HepG2 (cell line): ENCODE results near the gene STK10. TPM values are rescaled to one million over a fixed set of nuclear protein-coding genes. Genes with fewer than 3 reads are reported as not detected.

Experiments
- ARID2 ChIP-seq: sonication (generic); formaldehyde crosslinking; IDR thresholded peaks from 2 replicates; pipeline ENCODE4 v1.8.1; 2022; ENCODE audit warnings: mild to moderate bottlenecking, missing genetic modification reagents, borderline replicate concordance
- ATF6 ChIP-seq: sonication (generic); formaldehyde crosslinking; conservative IDR thresholded peaks from 2 replicates; pipeline ENCODE4 v1.4.0; 2020; ENCODE audit warnings: missing genetic modification reagents
- GABPA ChIP-seq, 2 experiments: IDR thresholded peaks; 2 replicates each; pipeline ENCODE4 v1.6.1; 2011 to 2016; ENCODE audit warnings: low read depth in 2 of 2, low read length in 1 of 2, missing biosample characterization in 1 of 2, missing genetic modification characterization in 1 of 2
- GATA4 ChIP-seq: sonication (generic); IDR thresholded peaks from 2 replicates; pipeline ENCODE4 v1.6.1; 2016; ENCODE audit warnings: antibody characterized with exemption, low read depth, borderline replicate concordance
- HDAC1 ChIP-seq: sonication (generic); formaldehyde crosslinking; IDR thresholded peaks from 2 replicates; pipeline ENCODE4 v1.5.1; 2020; ENCODE audit warnings: mild to moderate bottlenecking, missing genetic modification reagents
- JUNB ChIP-seq: sonication (generic); formaldehyde crosslinking; IDR thresholded peaks from 2 replicates; pipeline ENCODE4 v1.8.0; 2022; ENCODE audit warnings: missing genetic modification reagents, mild to moderate bottlenecking, borderline replicate concordance
- KDM4B ChIP-seq: sonication (generic); formaldehyde crosslinking; IDR thresholded peaks from 2 replicates; pipeline ENCODE4 v1.4.0; 2020; ENCODE audit warnings: missing genetic modification reagents
- LCORL ChIP-seq, 2 experiments: fragments of 450-650 bp in 1 of 2; sonication (generic) in 1 of 2; formaldehyde crosslinking in 1 of 2; IDR thresholded peaks; 2 replicates each; pipeline versions ENCODE4 v1.5.0 to v1.6.1; 2017 to 2020; ENCODE audit warnings: antibody characterized with exemption in 1 of 2, missing genetic modification reagents in 1 of 2
- NCOR1 ChIP-seq: fragments of 200-600 bp; sonication (generic); IDR thresholded peaks from 2 replicates; pipeline ENCODE4 v1.7.0; 2017; ENCODE audit warnings: antibody characterized with exemption, low read length, borderline replicate concordance
- NR3C1 ChIP-seq: sonication (generic); formaldehyde crosslinking; IDR thresholded peaks from 2 replicates; pipeline ENCODE4 v1.4.0; 2020; ENCODE audit warnings: missing genetic modification reagents
- ZBTB10 ChIP-seq: sonication (generic); formaldehyde crosslinking; IDR thresholded peaks from 2 replicates; pipeline ENCODE4 v1.4.0; 2020; ENCODE audit warnings: missing genetic modification reagents, borderline replicate concordance
- ZEB1 ChIP-seq: IDR thresholded peaks from 2 replicates; pipeline ENCODE4 v1.6.1; 2012; ENCODE audit warnings: mild to moderate bottlenecking, low read depth, inconsistent platforms; ENCODE audit not compliant: insufficient replicate concordance
- ZNF292 ChIP-seq: sonication (generic); formaldehyde crosslinking; IDR thresholded peaks from 2 replicates; pipeline ENCODE4 v1.8.1; 2022; ENCODE audit warnings: mild to moderate bottlenecking, low read depth, missing genetic modification reagents, borderline replicate concordance
- ZNF382 ChIP-seq: sonication (generic); formaldehyde crosslinking; IDR thresholded peaks from 2 replicates; pipeline ENCODE4 v1.5.0; 2020; ENCODE audit warnings: missing genetic modification reagents, mild to moderate bottlenecking, borderline replicate concordance
- ZNF678 ChIP-seq: sonication (generic); formaldehyde crosslinking; IDR thresholded peaks from 2 replicates; pipeline ENCODE4 v1.4.0; 2020; ENCODE audit warnings: mild to moderate bottlenecking, missing genetic modification reagents
- ZNF761 ChIP-seq: sonication (generic); formaldehyde crosslinking; conservative IDR thresholded peaks from 2 replicates; pipeline ENCODE4 v1.4.0; 2020; ENCODE audit warnings: mild to moderate bottlenecking, missing genetic modification reagents
- ZNF776 ChIP-seq: sonication (generic); formaldehyde crosslinking; IDR thresholded peaks from 2 replicates; pipeline ENCODE4 v1.4.0; 2020; ENCODE audit warnings: mild to moderate bottlenecking, missing genetic modification reagents
- ZNF839 ChIP-seq: sonication (generic); formaldehyde crosslinking; IDR thresholded peaks from 2 replicates; pipeline ENCODE4 v1.4.0; 2020; ENCODE audit warnings: missing genetic modification reagents, mild to moderate bottlenecking, borderline replicate concordance
- ZZZ3 ChIP-seq: sonication (generic); formaldehyde crosslinking; IDR thresholded peaks from 2 replicates; pipeline ENCODE4 v1.4.0; 2020; ENCODE audit warnings: missing genetic modification reagents, mild to moderate bottlenecking, borderline replicate concordance
- polyA plus RNA-seq, 8 experiments: library from polyadenylated mRNA; depleted of rRNA in 3 of 8; stranded (reverse) in 7 of 8; unstranded in 1 of 8; fragments of >200 nt; fragmentation: Illumina TruSeq in 4 of 8; extraction: Trizol in 4 of 8; gene quantifications; 2 replicates each; pipeline versions ENCODE4 v1.2.1 to v1.2.3, GENCODE V29; 2011 to 2016; ENCODE audit warnings: low read depth in 4 of 8, missing spikeins in 1 of 8, mixed read lengths in 1 of 8; ENCODE audit not compliant: insufficient read depth in 1 of 8
- total RNA-seq, 5 experiments: library from RNA; depleted of rRNA; stranded (reverse); fragments of >200 nt; fragmentation: Illumina TruSeq; extraction: Trizol; gene quantifications; 2 replicates each; pipeline ENCODE4 v1.2.3, GENCODE V29; 2016; ENCODE audit warnings: low read depth in 1 of 5
- TF ChIP-seq, protein P1 (sequence below): sonication (generic); formaldehyde crosslinking; IDR thresholded peaks from 2 replicates; pipeline ENCODE4 v1.4.0; 2020; ENCODE audit warnings: missing genetic modification reagents
- TF ChIP-seq, protein P2 (sequence below): sonication (generic); formaldehyde crosslinking; IDR thresholded peaks from 2 replicates; pipeline ENCODE4 v1.4.0; 2020; ENCODE audit warnings: missing genetic modification reagents

The STK10 gene
- total and polyA plus RNA-seq, 2 of the 13 experiments (the other 11 are each of a cell fraction or from before 2014, with no cell fraction given): 7.0 to 7.2 TPM

GRCh38 chr5:172156541-172156994, 31.5 kb downstream of the STK10 start (continued):
- no peak for TF ChIP-seq GABPA (IDR thresholded peaks at IDR 0.05; ENCODE audit: low read depth, low read length)
- TF ChIP-seq GABPA (CRISPR knock-in tag; IDR thresholded peaks at IDR 0.05; ENCODE audit: low read depth): peak; percentile 81
- no peak for TF ChIP-seq ZNF292 (CRISPR knock-in tag)
- TF ChIP-seq ZNF761 (CRISPR knock-in tag): no peak
- no peak for TF ChIP-seq ZBTB10 (CRISPR knock-in tag)
- TF ChIP-seq, protein P1, sequence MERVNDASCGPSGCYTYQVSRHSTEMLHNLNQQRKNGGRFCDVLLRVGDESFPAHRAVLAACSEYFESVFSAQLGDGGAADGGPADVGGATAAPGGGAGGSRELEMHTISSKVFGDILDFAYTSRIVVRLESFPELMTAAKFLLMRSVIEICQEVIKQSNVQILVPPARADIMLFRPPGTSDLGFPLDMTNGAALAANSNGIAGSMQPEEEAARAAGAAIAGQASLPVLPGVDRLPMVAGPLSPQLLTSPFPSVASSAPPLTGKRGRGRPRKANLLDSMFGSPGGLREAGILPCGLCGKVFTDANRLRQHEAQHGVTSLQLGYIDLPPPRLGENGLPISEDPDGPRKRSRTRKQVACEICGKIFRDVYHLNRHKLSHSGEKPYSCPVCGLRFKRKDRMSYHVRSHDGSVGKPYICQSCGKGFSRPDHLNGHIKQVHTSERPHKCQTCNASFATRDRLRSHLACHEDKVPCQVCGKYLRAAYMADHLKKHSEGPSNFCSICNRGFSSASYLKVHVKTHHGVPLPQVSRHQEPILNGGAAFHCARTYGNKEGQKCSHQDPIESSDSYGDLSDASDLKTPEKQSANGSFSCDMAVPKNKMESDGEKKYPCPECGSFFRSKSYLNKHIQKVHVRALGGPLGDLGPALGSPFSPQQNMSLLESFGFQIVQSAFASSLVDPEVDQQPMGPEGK (CRISPR knock-in tag): peak; percentile 27; the same call in 1 of the 2 replicates
- no peak for TF ChIP-seq NR3C1 (CRISPR knock-in tag)
- TF ChIP-seq ZNF776 (CRISPR knock-in tag): no peak
- TF ChIP-seq ZZZ3 (CRISPR knock-in tag): no peak
- no peak for TF ChIP-seq ZEB1
- no peak for TF ChIP-seq GATA4
- TF ChIP-seq, protein P2, sequence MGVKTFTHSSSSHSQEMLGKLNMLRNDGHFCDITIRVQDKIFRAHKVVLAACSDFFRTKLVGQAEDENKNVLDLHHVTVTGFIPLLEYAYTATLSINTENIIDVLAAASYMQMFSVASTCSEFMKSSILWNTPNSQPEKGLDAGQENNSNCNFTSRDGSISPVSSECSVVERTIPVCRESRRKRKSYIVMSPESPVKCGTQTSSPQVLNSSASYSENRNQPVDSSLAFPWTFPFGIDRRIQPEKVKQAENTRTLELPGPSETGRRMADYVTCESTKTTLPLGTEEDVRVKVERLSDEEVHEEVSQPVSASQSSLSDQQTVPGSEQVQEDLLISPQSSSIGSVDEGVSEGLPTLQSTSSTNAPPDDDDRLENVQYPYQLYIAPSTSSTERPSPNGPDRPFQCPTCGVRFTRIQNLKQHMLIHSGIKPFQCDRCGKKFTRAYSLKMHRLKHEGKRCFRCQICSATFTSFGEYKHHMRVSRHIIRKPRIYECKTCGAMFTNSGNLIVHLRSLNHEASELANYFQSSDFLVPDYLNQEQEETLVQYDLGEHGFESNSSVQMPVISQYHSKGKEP (CRISPR knock-in tag): no peak
- TF ChIP-seq KDM4B (CRISPR knock-in tag): no peak
- no peak for TF ChIP-seq ARID2 (CRISPR knock-in tag)
- TF ChIP-seq HDAC1 (CRISPR knock-in tag): peak; percentile 58; the same call in 1 of the 2 replicates
- no peak for TF ChIP-seq JUNB (CRISPR knock-in tag)
- no peak for TF ChIP-seq ZNF678
- TF ChIP-seq NCOR1: peak; percentile 68
- TF ChIP-seq ZNF382: no peak
- TF ChIP-seq ATF6 (CRISPR knock-in tag): no peak
- no peak for TF ChIP-seq ZNF839
- TF ChIP-seq LCORL (IDR thresholded peaks at IDR 0.05): no peak
- TF ChIP-seq LCORL (CRISPR knock-in tag; IDR thresholded peaks at IDR 0.05): peak; percentile 16; the same call in 1 of the 2 replicates
